G401 (cell line): ENCODE results near the gene SLC12A2. TPM values are rescaled to one million over a fixed set of nuclear protein-coding genes. Genes with fewer than 3 reads are reported as not detected.
A peak's percentile ranks its signal among the peaks of the same experiment; 100 is the strongest.

Experiments
- DNase-seq: peaks from one replicate; pipeline ENCODE4 v3.0.0-alpha.2; 2015; ENCODE audit warnings: low spot score
- in situ Hi-C: cut with HindIII; loops from 2 replicates; pipeline ENCODE4 v1.10.0; 2016; ENCODE audit warnings: low sequenced_read_pairs, mixed read lengths
- total RNA-seq: library from RNA; depleted of rRNA; stranded (reverse); fragments of >200 nt; shearing (Covaris generic); gene quantifications from 2 replicates; pipeline ENCODE4 v1.2.3, GENCODE V29; 2014; rRNA removed

The SLC12A2 gene
- total RNA-seq, result 10.6 and 11.3 TPM in 2 replicates

GRCh38 chr5:128083033-128083810, at the start of gene SLC12A2:
TSS of gene SLC12A2 (plus strand) at chr5:128083766. CDS start at chr5:128083955, 189 bp downstream.
- in situ Hi-C loops, result no loop called here
- DNase-seq, result peak; percentile 92

GRCh38 chr5:128035689-128036088, 47.9 kb upstream of the SLC12A2 start:
- in situ Hi-C loops, result no loop called here
- DNase-seq, result no peak

GRCh38 chr5:128036950-128037349, 46.6 kb upstream of the SLC12A2 start:
- in situ Hi-C loops, result no loop called here
- no peak for DNase-seq

- no peak for DNase-seq
- in situ Hi-C loops, result no loop called here
Observed at GRCh38 chr5:128038643-128039042, 44.9 kb upstream of the SLC12A2 start.

- DNase-seq, result no peak
- in situ Hi-C loops, result no loop called here
Observed at GRCh38 chr5:128040927-128041326, 42.6 kb upstream of the SLC12A2 start.

GRCh38 chr5:128052780-128053179, 30.8 kb upstream of the SLC12A2 start:
- in situ Hi-C loops, result no loop called here
- DNase-seq, result no peak

GRCh38 chr5:128053291-128053954, 30.1 kb upstream of the SLC12A2 start:
- in situ Hi-C loops, result no loop called here
- peak; percentile 13 for DNase-seq

GRCh38 chr5:128060644-128061385, 22.8 kb upstream of the SLC12A2 start:
- in situ Hi-C loops, result no loop called here
- DNase-seq, result no peak

- in situ Hi-C loops, result no loop called here
- DNase-seq, result no peak
Observed at GRCh38 chr5:128062172-128062746, 21.3 kb upstream of the SLC12A2 start.

- no peak for DNase-seq
- in situ Hi-C loops, result no loop called here
Observed at GRCh38 chr5:128074171-128074570, 9.4 kb upstream of the SLC12A2 start.

GRCh38 chr5:128074953-128075352, 8.6 kb upstream of the SLC12A2 start:
- no peak for DNase-seq
- in situ Hi-C loops, result no loop called here

- in situ Hi-C loops, result no loop called here
- DNase-seq, result no peak
Observed at GRCh38 chr5:128077526-128077925, 6.0 kb upstream of the SLC12A2 start.

- peak; percentile 62 for DNase-seq
- in situ Hi-C loops, result no loop called here
Observed at GRCh38 chr5:128081111-128081851, 2.3 kb upstream of the SLC12A2 start.

- DNase-seq, result no peak
- in situ Hi-C loops, result no loop called here
Observed at GRCh38 chr5:128082551-128083032, 974 bp upstream of the SLC12A2 start.

GRCh38 chr5:128083811-128084227, 253 bp downstream of the SLC12A2 start:
- in situ Hi-C loops, result no loop called here
- no peak for DNase-seq

- peak; percentile 55 for DNase-seq
- in situ Hi-C loops, result no loop called here
Observed at GRCh38 chr5:128084228-128085167, 932 bp downstream of the SLC12A2 start.

GRCh38 chr5:128085413-128085812, 1.8 kb downstream of the SLC12A2 start:
- in situ Hi-C loops, result no loop called here

GRCh38 chr5:128091579-128091978, 8.0 kb downstream of the SLC12A2 start:
- DNase-seq, result no peak
- in situ Hi-C loops, result no loop called here

More at GRCh38 chr5:128085413-128085812, 1.8 kb downstream of the SLC12A2 start:
- no peak for DNase-seq
